ENCODE measurements around the gene NFKBIE.

DNA sequence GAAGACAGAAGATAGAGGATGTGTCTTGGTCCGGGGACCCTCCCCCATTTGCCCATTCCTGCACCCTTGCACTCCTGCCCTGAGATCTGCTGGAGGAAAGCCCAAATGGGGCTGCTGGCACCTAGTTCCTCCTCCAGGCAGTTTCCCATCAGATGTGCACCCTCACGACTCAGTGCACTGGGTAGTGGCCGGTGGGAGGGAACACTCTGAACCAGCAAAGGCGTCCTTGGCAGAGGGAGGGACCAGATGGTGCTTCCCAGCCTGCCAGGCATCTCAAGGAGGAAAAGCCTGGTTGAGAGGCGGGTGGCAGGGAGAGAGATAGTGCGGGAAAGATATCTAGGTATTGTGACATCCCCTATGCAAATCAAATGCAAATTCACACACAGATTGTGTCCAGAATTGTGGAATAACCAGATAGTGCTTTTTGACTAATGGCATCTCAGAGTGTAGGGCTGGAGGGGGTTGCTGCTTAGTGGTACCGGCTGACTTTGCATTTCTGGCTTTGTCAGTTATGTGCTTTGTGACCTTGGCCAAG lies 24.4 kb upstream of the NFKBIE start:
- TF ChIP-seq EP300 (IDR thresholded peaks at IDR 0.05) (no peak), POLR2A (IDR thresholded peaks at IDR 0.05; ENCODE audit: low read depth) (no peak), POLR2AphosphoS5 (IDR thresholded peaks at IDR 0.05) (no peak)
- TF ChIP-seq, protein P1, sequence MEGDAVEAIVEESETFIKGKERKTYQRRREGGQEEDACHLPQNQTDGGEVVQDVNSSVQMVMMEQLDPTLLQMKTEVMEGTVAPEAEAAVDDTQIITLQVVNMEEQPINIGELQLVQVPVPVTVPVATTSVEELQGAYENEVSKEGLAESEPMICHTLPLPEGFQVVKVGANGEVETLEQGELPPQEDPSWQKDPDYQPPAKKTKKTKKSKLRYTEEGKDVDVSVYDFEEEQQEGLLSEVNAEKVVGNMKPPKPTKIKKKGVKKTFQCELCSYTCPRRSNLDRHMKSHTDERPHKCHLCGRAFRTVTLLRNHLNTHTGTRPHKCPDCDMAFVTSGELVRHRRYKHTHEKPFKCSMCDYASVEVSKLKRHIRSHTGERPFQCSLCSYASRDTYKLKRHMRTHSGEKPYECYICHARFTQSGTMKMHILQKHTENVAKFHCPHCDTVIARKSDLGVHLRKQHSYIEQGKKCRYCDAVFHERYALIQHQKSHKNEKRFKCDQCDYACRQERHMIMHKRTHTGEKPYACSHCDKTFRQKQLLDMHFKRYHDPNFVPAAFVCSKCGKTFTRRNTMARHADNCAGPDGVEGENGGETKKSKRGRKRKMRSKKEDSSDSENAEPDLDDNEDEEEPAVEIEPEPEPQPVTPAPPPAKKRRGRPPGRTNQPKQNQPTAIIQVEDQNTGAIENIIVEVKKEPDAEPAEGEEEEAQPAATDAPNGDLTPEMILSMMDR (IDR thresholded peaks at IDR 0.05) = no peak

All from esophagus muscularis mucosa (tissue), 4 donors.